Endometrial microvascular endothelial cells (primary cell): Measurements from ENCODE around the gene ADIPOR2. TPM values are rescaled to one million over a fixed set of nuclear protein-coding genes. Genes with fewer than 3 reads are reported as not detected.
"Not testable (repeated sequence)": the region's sequence is repeated elsewhere in the genome, so short reads cannot be mapped to it uniquely, and the experiment has no call there.

Experiments
- in situ Hi-C: cut with HindIII; loops from 2 replicates; pipeline ENCODE4 v1.10.0; 2017; ENCODE audit warnings: low sequenced_read_pairs, low pct_unique_long_range_greater_than_20kb; ENCODE audit errors: inconsistent ontology term
- total RNA-seq: library from RNA; depleted of rRNA; stranded (reverse); fragments of >200 nt; gene quantifications from one replicate; pipeline ENCODE4 v1.2.3, GENCODE V29; 2015; ENCODE audit errors: inconsistent ontology term

Gene ADIPOR2
- total RNA-seq, 1 donor from 2014 or later, result 22.1 TPM

DNA sequence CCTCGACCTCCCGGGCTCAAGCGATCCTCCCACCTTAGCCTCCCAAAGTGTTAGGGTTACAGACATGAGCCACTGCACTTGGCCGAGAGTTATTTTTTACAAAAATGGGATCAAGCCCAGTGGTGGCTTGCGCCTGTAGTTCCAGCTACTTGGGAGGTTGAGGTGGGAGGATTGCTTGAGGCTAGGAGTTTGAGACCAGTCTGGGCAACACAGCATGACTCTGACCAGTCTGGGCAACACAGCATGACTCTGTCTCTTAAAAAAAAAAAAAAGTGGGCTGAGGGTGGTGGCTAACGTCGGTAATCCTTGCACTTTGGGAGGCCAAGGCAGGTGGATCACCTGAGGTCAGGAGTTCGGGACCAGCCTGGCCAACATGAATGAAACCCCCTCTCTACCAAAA, 4.2 kb downstream of the ADIPOR2 start:
- in situ Hi-C loops, result not testable (repeated sequence)

DNA sequence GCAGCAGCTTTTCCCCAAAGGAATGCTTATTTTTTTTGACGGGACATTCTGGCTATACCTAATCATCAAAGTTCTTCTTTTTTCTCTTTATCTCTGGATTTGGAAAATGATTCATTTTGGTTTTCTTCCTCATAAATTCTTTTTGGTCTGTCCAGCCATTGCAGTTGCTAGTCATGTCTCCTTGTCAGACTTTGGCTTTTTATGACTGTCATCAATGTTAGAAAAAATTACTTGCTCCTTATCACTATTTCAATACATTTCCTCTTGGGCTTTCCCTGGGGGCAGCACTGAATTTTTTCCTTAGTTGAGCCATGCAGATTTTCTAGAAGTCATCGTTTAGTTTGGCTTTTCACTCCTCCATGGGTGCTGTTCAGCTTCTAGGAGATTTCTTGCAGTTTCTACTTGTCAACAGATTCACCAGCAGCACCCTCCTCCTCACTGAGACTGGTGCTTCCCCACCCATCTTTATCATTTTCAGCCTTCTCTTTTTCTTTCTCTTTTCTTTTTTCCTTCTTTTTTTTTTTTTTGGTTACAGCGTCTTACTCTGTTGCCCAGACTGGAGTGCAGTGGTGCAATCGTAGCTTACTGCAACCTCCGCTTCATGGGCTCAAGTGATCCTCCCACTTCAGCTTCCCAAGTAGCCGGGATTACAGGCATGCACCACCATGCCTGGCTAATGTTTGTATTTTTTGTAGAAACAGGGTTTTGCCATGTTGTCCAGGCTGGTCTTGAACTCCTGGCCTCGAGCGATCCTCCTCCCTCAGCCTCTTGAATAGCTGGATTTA, 5.2 kb downstream of the ADIPOR2 start:
- in situ Hi-C loops, result no loop called here

DNA sequence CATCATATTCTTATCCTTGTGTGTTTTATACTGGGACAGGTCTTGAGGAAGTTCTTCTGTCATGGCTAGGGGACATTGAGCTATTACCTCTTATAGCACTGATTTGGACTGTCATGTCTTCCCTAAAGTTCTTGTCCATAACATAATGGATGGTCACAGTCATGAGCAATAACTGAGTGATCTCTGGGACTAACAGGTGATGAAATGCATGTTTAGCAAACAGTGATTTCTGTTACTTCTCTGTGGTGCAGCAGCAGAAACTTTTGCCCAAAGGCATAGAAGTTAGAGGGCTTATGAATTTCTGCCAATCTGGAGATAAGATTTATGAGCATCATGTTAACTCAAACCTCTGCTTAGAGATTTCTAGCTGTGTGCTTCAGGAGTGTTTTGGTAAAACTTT, 5.9 kb downstream of the ADIPOR2 start:
- in situ Hi-C loops, result no loop called here

GRCh38 chr12:1697271-1697670, 6.4 kb downstream of the ADIPOR2 start:
- in situ Hi-C loops, result no loop called here

GRCh38 chr12:1698720-1699119, 7.8 kb downstream of the ADIPOR2 start:
- in situ Hi-C loops, result no loop called here

GRCh38 chr12:1702713-1703112, 11.8 kb downstream of the ADIPOR2 start:
- in situ Hi-C loops, result no loop called here

GRCh38 chr12:1703771-1704722, 13.2 kb downstream of the ADIPOR2 start:
- in situ Hi-C loops, result no loop called here

- in situ Hi-C loops, result no loop called here
These were observed 15.1 kb downstream of the ADIPOR2 start for GRCh38 chr12:1705774-1706631.

GRCh38 chr12:1706632-1706980, 15.7 kb downstream of the ADIPOR2 start:
- in situ Hi-C loops, result no loop called here

DNA sequence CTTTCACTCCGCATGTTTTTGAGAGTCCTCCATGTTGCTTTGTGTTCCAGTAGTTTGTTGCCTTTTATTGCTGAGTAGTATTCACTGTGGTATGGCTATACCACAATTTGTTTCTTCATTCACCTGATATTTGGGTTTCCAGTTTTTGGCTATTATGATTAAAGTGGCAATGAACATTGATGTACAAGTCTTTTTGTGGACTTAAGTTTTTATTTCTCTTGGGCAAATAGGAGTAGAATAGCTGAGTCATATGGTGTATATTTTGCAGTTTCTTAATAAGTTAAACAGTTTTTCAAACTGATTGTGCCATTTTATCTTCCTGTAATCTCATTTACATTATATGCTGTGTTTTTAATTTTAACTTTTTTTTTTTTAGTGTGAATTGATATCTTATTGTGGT, 16.2 kb downstream of the ADIPOR2 start:
- in situ Hi-C loops, result no loop called here

DNA sequence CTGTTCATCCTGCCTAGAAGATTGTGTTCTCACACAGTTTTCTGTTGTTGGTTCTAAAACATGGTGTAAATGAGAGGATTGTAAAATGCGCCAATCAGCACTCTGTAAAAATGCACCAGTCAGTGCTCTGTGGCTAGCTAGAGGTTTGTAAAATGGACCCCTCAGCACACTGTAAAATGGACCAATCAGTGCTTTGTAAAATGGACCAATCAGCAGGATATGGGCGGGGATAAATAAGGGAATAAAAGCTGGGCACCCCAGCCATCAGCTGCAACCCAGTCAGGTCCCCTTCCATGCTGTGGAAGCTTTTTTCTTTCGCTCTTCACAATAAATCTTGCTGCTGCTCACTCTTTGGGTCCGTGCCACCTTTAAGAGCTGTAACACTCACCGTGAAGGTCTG, 19.1 kb downstream of the ADIPOR2 start:
- in situ Hi-C loops, result not testable (repeated sequence)

DNA sequence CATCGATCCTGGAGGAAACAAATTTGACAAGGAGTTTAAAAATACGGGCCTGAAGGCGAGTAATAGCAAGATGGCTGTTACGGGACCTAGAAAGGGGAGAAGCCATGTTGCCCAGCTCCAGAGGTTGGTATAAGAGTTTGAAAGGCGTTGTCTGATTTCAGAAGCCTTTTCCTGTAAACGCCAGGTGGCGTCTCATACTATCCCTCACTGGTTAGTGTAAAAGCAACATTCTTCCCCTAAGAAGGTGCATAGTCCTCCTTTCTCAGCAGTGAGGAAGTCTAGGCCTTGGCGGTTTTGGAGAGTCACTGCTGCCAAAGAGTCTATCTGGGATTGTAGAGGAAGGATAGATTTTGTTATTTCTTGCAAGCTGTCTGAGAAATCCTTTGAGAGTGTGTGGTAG, 20.0 kb downstream of the ADIPOR2 start:
- in situ Hi-C loops, result not testable (repeated sequence)

DNA sequence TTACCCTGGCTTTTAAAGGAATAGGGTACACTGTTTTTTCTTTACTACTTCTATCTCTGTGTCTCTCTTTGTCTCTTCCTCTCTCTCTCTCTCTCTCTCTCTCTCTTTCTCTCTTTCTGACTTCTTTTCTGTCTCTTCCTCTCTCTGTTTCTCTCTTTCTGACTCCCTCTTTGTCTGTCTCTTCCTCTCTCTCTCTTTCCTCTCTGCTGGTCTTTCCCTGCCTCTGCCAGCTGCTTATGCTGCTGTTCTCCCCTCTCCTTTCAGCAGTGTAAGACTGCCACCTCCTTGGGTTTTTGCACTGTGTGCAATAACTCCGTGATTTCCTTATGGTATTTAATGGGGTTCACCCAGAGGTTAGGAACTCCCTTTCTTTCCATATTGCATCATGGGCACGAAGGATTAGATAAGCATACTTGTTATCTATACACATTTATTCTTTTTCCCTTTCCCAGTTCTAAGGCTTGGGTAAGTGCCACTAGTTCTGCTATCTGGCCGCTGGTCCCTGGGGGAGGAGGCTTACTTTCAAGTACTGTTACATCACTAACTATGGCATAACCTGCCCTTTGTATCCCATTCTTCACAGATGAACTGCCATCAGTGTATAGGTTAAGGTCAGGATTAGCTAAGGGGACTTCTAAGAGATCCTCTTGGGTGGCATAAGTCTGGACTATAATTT, 20.8 kb downstream of the ADIPOR2 start:
- in situ Hi-C loops, result not testable (repeated sequence)

GRCh38 chr12:1712305-1712704, 21.4 kb downstream of the ADIPOR2 start:
- in situ Hi-C loops, result not testable (repeated sequence)

GRCh38 chr12:1712852-1713251, 22.0 kb downstream of the ADIPOR2 start:
- in situ Hi-C loops, result not testable (repeated sequence)

- in situ Hi-C loops, result not testable (repeated sequence)
These were observed 23.0 kb downstream of the ADIPOR2 start for GRCh38 chr12:1713783-1714348.

DNA sequence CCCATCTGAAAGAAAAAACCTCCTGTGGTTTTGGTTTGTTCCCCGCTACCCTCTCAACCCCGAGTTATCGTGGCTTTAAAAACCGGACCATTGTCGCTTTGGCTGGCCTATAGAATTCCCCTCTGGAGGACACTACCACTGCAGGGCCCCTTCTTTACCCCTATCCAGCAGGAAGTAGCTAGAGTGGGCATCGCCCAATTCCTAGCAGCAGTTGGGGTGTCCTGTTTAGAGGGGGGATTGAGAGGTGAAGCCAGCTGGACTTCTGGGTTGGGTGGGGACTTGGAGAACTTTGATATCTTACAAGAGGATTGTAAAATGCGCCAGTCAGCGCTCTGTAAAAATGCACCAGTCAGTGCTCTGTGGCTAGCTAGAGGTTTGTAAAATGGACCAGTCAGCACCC, 24.6 kb downstream of the ADIPOR2 start:
- in situ Hi-C loops, result not testable (repeated sequence)

DNA sequence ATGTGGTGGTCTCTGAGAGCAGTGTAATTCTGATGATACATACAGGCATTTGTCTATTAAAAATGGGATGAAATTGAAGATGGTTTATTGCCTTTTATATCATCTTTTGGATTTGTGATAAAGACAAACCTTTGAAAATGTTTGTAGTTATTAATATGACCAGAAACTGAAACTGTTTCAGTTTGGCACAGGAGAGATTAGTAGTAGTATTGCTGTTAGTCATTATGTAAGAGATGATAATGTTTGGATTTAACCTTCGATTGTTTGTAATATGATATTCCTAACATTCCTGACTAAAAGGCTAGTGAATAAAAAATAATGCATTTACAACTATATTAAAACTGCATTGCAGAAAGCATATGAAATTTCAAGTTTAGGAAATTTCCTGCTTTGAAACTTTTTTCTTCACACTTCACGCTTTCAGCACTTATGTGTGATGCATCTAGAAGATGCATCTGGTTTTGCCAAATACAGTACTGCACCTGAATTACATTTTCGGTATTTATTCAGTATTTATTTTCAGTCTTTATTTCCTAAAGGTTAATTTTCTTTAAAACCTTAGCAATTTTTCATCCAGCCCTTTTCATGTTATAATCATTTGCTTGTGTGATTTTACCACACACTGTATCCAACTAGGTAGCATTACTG, 25.5 kb downstream of the ADIPOR2 start:
- in situ Hi-C loops, result no loop called here
